Spinal cord (tissue), 10 donors: Measurements from ENCODE around the gene VANGL1. TPM values are rescaled to one million over a fixed set of nuclear protein-coding genes. Genes with fewer than 3 reads are reported as not detected.
"Not testable (repeated sequence)": the region's sequence is repeated elsewhere in the genome, so short reads cannot be mapped to it uniquely, and the experiment has no call there.

Experiments
- DNase-seq, 6 donors: peaks; one replicate each; pipeline versions ENCODE4 v3.0.0 to v3.0.0-alpha.2; 2013 to 2015; ENCODE audit warnings: low spot score in 6 of 6, low read depth in 4 of 6
- H3K27ac ChIP-seq: one replicate; pipeline ENCODE4 v1.5.1; 2013; ENCODE audit warnings: low read depth, low read length, control low read depth
- H3K27me3 ChIP-seq: one replicate; pipeline ENCODE4 v1.6.1; 2013; ENCODE audit warnings: low read length; ENCODE audit not compliant: control insufficient read depth, insufficient read depth
- H3K36me3 ChIP-seq: one replicate; pipeline ENCODE4 v1.6.1; 2013; ENCODE audit warnings: low read length; ENCODE audit not compliant: control insufficient read depth, insufficient read depth
- H3K4me1 ChIP-seq: one replicate; pipeline ENCODE4 v1.6.1; 2013; ENCODE audit warnings: low read length; ENCODE audit not compliant: control insufficient read depth, insufficient read depth
- H3K4me3 ChIP-seq: one replicate; pipeline ENCODE4 v1.5.1; 2013; ENCODE audit warnings: low read depth, low read length, control low read depth
- H3K9me3 ChIP-seq: one replicate; pipeline ENCODE4 v1.6.1; 2013; ENCODE audit warnings: low read length; ENCODE audit not compliant: control insufficient read depth, insufficient read depth
- WGBS: methylation state at CpG from one replicate; pipeline ENCODE4 v1.1.5; 2013; ENCODE audit warnings: missing lambda C conversion rate; ENCODE audit not compliant: insufficient coverage; 5-methylcytosine and 5-hydroxymethylcytosine counted together
- polyA plus RNA-seq, 2 donors: library from polyadenylated mRNA; unstranded; fragments of 120-200 nt; gene quantifications; one replicate each; pipeline ENCODE4 v1.2.1, GENCODE V29; 2013; ENCODE audit not compliant: insufficient read length in 2 of 2
- total RNA-seq, 2 donors: library from RNA; depleted of rRNA in 1 of 2; stranded (reverse); fragments of 120-200 nt in 1 of 2; fragments of >200 nt in 1 of 2; gene quantifications; one replicate each; pipeline versions ENCODE4 v1.2.3 to v1.2.4, GENCODE V29; 2013 to 2014
- donor health status: healthy.

The VANGL1 gene
- total and polyA plus RNA-seq, 4 donors, result 8.0 to 10.2 (median 8.4) TPM

GRCh38 chr1:115613767-115614166, 28.0 kb upstream of the VANGL1 start:
- DNase-seq, result no peak
- H3K27me3 ChIP-seq, result no peaks in the 10 kb centered on the region
- H3K4me1 ChIP-seq, result no peaks in the 10 kb centered on the region
- no peak overlapping the region for H3K4me3 ChIP-seq
- H3K9me3 ChIP-seq, result no peaks in the 10 kb centered on the region
- no peak overlapping the region for H3K27ac ChIP-seq
- 92% methylated on average over 4 of the region's 4 CpGs for WGBS
- H3K36me3 ChIP-seq, result no peaks in the 10 kb centered on the region

- Histone ChIP-seq H3K27me3 (no peaks in the 10 kb centered on the region), H3K27ac (no peak overlapping the region), H3K36me3 (no peaks in the 10 kb centered on the region), H3K4me1 (no peaks in the 10 kb centered on the region), H3K9me3 (peaks cover 5% of the 10 kb centered on the region), H3K4me3 (no peak overlapping the region)
- no peak for DNase-seq
These were observed 21.3 kb upstream of the VANGL1 start for GRCh38 chr1:115620453-115620852.

GRCh38 chr1:115620950-115621349, 20.8 kb upstream of the VANGL1 start:
- Histone ChIP-seq H3K27me3 (no peaks in the 10 kb centered on the region), H3K9me3 (peaks cover 5% of the 10 kb centered on the region), H3K4me3 (no peak overlapping the region), H3K36me3 (no peaks in the 10 kb centered on the region), H3K4me1 (no peaks in the 10 kb centered on the region), H3K27ac (no peak overlapping the region)
- no peak for DNase-seq

GRCh38 chr1:115624859-115625258, 16.9 kb upstream of the VANGL1 start:
- Histone ChIP-seq H3K4me3 (no peak overlapping the region), H3K36me3 (no peaks in the 10 kb centered on the region), H3K9me3 (peaks cover 3% of the 10 kb centered on the region), H3K27ac (no peak overlapping the region), H3K27me3 (no peaks in the 10 kb centered on the region), H3K4me1 (no peaks in the 10 kb centered on the region)
- DNase-seq, result no peak
- 83% methylated on average over 1 of the region's 1 CpG for WGBS

- Histone ChIP-seq H3K9me3 (no peaks in the 10 kb centered on the region), H3K4me1 (no peaks in the 10 kb centered on the region), H3K27ac (no peak overlapping the region), H3K27me3 (no peaks in the 10 kb centered on the region), H3K4me3 (no peak overlapping the region), H3K36me3 (no peaks in the 10 kb centered on the region)
- no peak for DNase-seq
- 86% methylated on average over 2 of the region's 2 CpGs for WGBS
These were observed 11.4 kb upstream of the VANGL1 start for GRCh38 chr1:115630342-115630741.

GRCh38 chr1:115632251-115633026, 9.3 kb upstream of the VANGL1 start:
- Histone ChIP-seq H3K9me3 (no peaks in the 10 kb centered on the region), H3K36me3 (no peaks in the 10 kb centered on the region), H3K27me3 (no peaks in the 10 kb centered on the region), H3K27ac (no peak overlapping the region), H3K4me1 (no peaks in the 10 kb centered on the region), H3K4me3 (no peak overlapping the region)
- 81% methylated on average over 2 of the region's 4 CpGs for WGBS
- no peak for DNase-seq

- H3K4me1 ChIP-seq, H3K4me3 ChIP-seq, H3K36me3 ChIP-seq, H3K27me3 ChIP-seq, H3K27ac ChIP-seq, H3K9me3 ChIP-seq, DNase-seq: not testable (repeated sequence)
- WGBS, result no CpG with 5 or more reads among the region's 1 CpG
These were observed 8.2 kb upstream of the VANGL1 start for GRCh38 chr1:115633606-115634005.

GRCh38 chr1:115637247-115637646, 4.5 kb upstream of the VANGL1 start:
- not testable (repeated sequence) for H3K27ac ChIP-seq, H3K36me3 ChIP-seq, H3K9me3 ChIP-seq, H3K4me1 ChIP-seq, H3K27me3 ChIP-seq, H3K4me3 ChIP-seq, DNase-seq
- no CpG with 5 or more reads among the region's 1 CpG for WGBS

- no peak overlapping the region for H3K27ac ChIP-seq
- no peaks in the 10 kb centered on the region for H3K36me3 ChIP-seq
- no peak for DNase-seq
- H3K9me3 ChIP-seq, result no peaks in the 10 kb centered on the region
- no peak overlapping the region for H3K4me3 ChIP-seq
- H3K27me3 ChIP-seq, result no peaks in the 10 kb centered on the region
- peaks cover 3% of the 10 kb centered on the region for H3K4me1 ChIP-seq
- WGBS, result no CpG with 5 or more reads among the region's 1 CpG
These were observed 1.4 kb upstream of the VANGL1 start for GRCh38 chr1:115640384-115640783.
